ENCODE measurements around the gene SPATA21. TPM values are rescaled to one million over a fixed set of nuclear protein-coding genes. Genes with fewer than 3 reads are reported as not detected.
"Not testable (repeated sequence)": the region's sequence is repeated elsewhere in the genome, so short reads cannot be mapped to it uniquely, and the experiment has no call there.

Gene SPATA21
- total RNA-seq, 3 donors from 2014 or later (not counting 1 experiment from before 2014, with no cell fraction given): 0.35 to 0.55 (median 0.36) TPM

- H3K27ac ChIP-seq (ENCODE audit: low read length); H3K27me3 ChIP-seq (ENCODE audit: control insufficient read depth, insufficient read depth, low read length); H3K4me1 ChIP-seq (ENCODE audit: control insufficient read depth, insufficient read depth, low read length); H3K27ac Mint-ChIP-seq; H3K4me3 ChIP-seq (ENCODE audit: low read length); ATAC-seq; H3K9me3 Mint-ChIP-seq; H3K27me3 Mint-ChIP-seq (ENCODE audit: low read depth in 2 of 2); DNase-seq; H3K9me3 ChIP-seq (ENCODE audit: control insufficient read depth, insufficient read depth, low read length); H3K4me1 Mint-ChIP-seq; H3K36me3 Mint-ChIP-seq; H3K4me3 Mint-ChIP-seq; intact Hi-C loops (cut with micrococcal nuclease): not testable (repeated sequence)
- WGBS (ENCODE audit: insufficient coverage): 92% methylated on average over 3 of the region's 3 CpGs
- peaks cover 76% of the 10 kb centered on the region for H3K36me3 ChIP-seq (ENCODE audit: control insufficient read depth, insufficient read depth, low read length)
Measured at GRCh38 chr1:16454909-16455308, 17.7 kb upstream of the SPATA21 start.

GRCh38 chr1:16451841-16452528 lies 14.8 kb upstream of the SPATA21 start:
- no peak for DNase-seq
- no peaks in the 10 kb centered on the region for H3K9me3 Mint-ChIP-seq
- H3K4me3 Mint-ChIP-seq: no peak overlapping the region
- H3K36me3 ChIP-seq (ENCODE audit: control insufficient read depth, insufficient read depth, low read length): peaks cover 81% of the 10 kb centered on the region
- H3K27me3 ChIP-seq (ENCODE audit: control insufficient read depth, insufficient read depth, low read length): no peaks in the 10 kb centered on the region
- no peak for ATAC-seq
- H3K27me3 Mint-ChIP-seq (ENCODE audit: low read depth in 2 of 2): no peaks in the 10 kb centered on the region
- peak overlapping the region in 1 of 2 donors; percentile 15 for H3K27ac Mint-ChIP-seq
- intact Hi-C loops (cut with micrococcal nuclease): no loop called here
- peaks cover 12% of the 10 kb centered on the region for H3K36me3 Mint-ChIP-seq
- 92% methylated on average over 11 of the region's 13 CpGs for WGBS (ENCODE audit: insufficient coverage)
- no peak overlapping the region for H3K4me3 ChIP-seq (ENCODE audit: low read length)
- H3K9me3 ChIP-seq (ENCODE audit: control insufficient read depth, insufficient read depth, low read length): no peaks in the 10 kb centered on the region
- H3K27ac ChIP-seq (ENCODE audit: low read length): no peak overlapping the region
- TF ChIP-seq, protein P1, sequence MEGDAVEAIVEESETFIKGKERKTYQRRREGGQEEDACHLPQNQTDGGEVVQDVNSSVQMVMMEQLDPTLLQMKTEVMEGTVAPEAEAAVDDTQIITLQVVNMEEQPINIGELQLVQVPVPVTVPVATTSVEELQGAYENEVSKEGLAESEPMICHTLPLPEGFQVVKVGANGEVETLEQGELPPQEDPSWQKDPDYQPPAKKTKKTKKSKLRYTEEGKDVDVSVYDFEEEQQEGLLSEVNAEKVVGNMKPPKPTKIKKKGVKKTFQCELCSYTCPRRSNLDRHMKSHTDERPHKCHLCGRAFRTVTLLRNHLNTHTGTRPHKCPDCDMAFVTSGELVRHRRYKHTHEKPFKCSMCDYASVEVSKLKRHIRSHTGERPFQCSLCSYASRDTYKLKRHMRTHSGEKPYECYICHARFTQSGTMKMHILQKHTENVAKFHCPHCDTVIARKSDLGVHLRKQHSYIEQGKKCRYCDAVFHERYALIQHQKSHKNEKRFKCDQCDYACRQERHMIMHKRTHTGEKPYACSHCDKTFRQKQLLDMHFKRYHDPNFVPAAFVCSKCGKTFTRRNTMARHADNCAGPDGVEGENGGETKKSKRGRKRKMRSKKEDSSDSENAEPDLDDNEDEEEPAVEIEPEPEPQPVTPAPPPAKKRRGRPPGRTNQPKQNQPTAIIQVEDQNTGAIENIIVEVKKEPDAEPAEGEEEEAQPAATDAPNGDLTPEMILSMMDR (IDR thresholded peaks at IDR 0.05): no peak
- H3K4me1 Mint-ChIP-seq: peaks cover 15 to 18% of the 10 kb centered on the region in 2 donors
- H3K4me1 ChIP-seq (ENCODE audit: control insufficient read depth, insufficient read depth, low read length): no peaks in the 10 kb centered on the region

DNA sequence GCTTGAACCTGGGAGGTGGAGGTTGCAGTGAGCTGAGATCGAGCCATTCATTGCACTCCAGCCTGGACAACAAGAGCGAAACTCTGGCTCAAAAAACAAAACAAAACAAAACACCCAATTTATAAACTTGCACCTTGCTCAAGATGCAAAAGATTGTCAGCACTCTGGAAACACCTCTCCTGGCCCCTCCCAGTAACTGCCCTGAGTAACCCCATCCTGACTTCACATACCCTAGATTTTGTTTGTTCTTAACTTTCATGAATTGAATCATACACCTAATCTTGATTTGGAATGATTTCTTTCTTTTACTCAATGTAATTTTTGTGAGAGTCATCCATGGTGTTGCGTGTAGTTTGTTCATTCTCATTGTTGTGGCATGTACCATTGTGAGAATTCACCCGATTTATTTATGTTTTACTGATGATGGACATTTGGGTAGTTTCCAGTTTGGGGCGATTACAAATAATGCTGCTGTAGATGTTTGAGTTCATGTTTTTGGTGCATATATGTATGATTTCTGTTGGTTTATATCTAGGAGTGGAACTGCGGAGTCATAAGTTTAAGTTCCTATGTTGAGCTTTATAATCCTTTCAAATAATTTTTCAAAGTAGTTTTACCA lies 13.7 kb upstream of the SPATA21 start:
- Mint-ChIP-seq H3K9me3 (no peaks in the 10 kb centered on the region), H3K4me1 (peaks cover 15 to 18% of the 10 kb centered on the region in 2 donors), H3K27ac (peak overlapping the region in 1 of 2 donors; percentile 21), H3K27me3 (ENCODE audit: low read depth in 2 of 2) (no peaks in the 10 kb centered on the region), H3K36me3 (peaks cover 12% of the 10 kb centered on the region), H3K4me3 (no peak overlapping the region)
- intact Hi-C loops (cut with micrococcal nuclease): no loop called here
- peaks cover 76% of the 10 kb centered on the region for H3K36me3 ChIP-seq (ENCODE audit: control insufficient read depth, insufficient read depth, low read length)
- no peak overlapping the region for H3K27ac ChIP-seq (ENCODE audit: low read length)
- H3K4me3 ChIP-seq (ENCODE audit: low read length): no peak overlapping the region
- 95% methylated on average over 5 of the region's 6 CpGs for WGBS (ENCODE audit: insufficient coverage)
- ATAC-seq (no peak), DNase-seq (no peak)
- H3K27me3 ChIP-seq (ENCODE audit: control insufficient read depth, insufficient read depth, low read length): no peaks in the 10 kb centered on the region
- H3K9me3 ChIP-seq (ENCODE audit: control insufficient read depth, insufficient read depth, low read length): no peaks in the 10 kb centered on the region
- TF ChIP-seq, protein P1 (IDR thresholded peaks at IDR 0.05): no peak
- H3K4me1 ChIP-seq (ENCODE audit: control insufficient read depth, insufficient read depth, low read length): no peaks in the 10 kb centered on the region

DNA sequence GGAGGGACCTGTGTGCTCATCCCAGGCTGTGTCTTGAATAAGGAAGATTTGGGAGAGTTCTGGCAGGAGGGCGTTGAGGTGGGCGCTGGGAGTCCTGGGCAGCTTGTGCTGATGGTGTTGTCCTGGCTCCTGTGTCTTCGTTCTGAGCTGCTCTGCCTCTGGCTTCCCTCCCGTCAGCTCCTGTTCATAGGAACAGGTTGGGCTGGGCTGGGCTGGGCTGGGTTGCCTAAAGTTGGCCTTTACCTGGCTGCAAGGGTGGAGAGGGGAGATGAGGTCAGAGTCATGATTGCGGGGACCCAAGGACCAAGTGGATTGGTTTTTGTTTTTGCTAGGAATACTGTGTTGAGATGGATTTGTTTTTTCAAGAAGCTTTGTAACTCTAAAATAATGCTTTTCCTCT lies 12.4 kb upstream of the SPATA21 start:
- H3K36me3 ChIP-seq (ENCODE audit: control insufficient read depth, insufficient read depth, low read length): peaks cover 73% of the 10 kb centered on the region
- no peaks in the 10 kb centered on the region for H3K27me3 Mint-ChIP-seq (ENCODE audit: low read depth in 2 of 2)
- DNase-seq: no peak
- H3K4me3 ChIP-seq (ENCODE audit: low read length): no peak overlapping the region
- 100% methylated on average over 5 of the region's 5 CpGs for WGBS (ENCODE audit: insufficient coverage)
- H3K9me3 Mint-ChIP-seq: no peaks in the 10 kb centered on the region
- TF ChIP-seq, protein P1 (IDR thresholded peaks at IDR 0.05): no peak
- H3K9me3 ChIP-seq (ENCODE audit: control insufficient read depth, insufficient read depth, low read length): no peaks in the 10 kb centered on the region
- no peak for ATAC-seq
- no peaks in the 10 kb centered on the region for H3K4me1 ChIP-seq (ENCODE audit: control insufficient read depth, insufficient read depth, low read length)
- intact Hi-C loops (cut with micrococcal nuclease): no loop called here
- H3K27ac Mint-ChIP-seq: peak overlapping the region in 1 of 2 donors; percentile 51
- H3K27ac ChIP-seq (ENCODE audit: low read length): no peak overlapping the region
- peaks cover 12% of the 10 kb centered on the region for H3K36me3 Mint-ChIP-seq
- H3K27me3 ChIP-seq (ENCODE audit: control insufficient read depth, insufficient read depth, low read length): no peaks in the 10 kb centered on the region
- H3K4me1 Mint-ChIP-seq: peaks cover 15 to 18% of the 10 kb centered on the region in 2 donors
- H3K4me3 Mint-ChIP-seq: no peak overlapping the region

Measured in natural killer cell (primary cell).